ENCODE measurements around the gene OLFML2A.

OLFML2A gene

GRCh38 chr9:124788542-124789217 is 11.7 kb downstream of the OLFML2A start:
- no peak overlapping the region for H3K9ac ChIP-seq (ENCODE audit: low read depth, low read length)
- no peak overlapping the region for H3K4me3 ChIP-seq (ENCODE audit: low read depth, low read length)
- no peaks in the 10 kb centered on the region for H3K4me1 ChIP-seq (ENCODE audit: control insufficient read depth, insufficient read depth, low read length)
- H3K36me3 ChIP-seq (ENCODE audit: control insufficient read depth, insufficient read depth, low read length) = no peaks in the 10 kb centered on the region
- H3K27ac ChIP-seq (ENCODE audit: low read depth, low read length) = no peak overlapping the region
- H3K9me3 ChIP-seq (ENCODE audit: control insufficient read depth, insufficient read depth, low read length) = no peaks in the 10 kb centered on the region
- H3K27me3 ChIP-seq (ENCODE audit: control insufficient read depth, insufficient read depth, low read length) = no peaks in the 10 kb centered on the region

GRCh38 chr9:124789531-124789930 is 12.6 kb downstream of the OLFML2A start:
- no peaks in the 10 kb centered on the region for H3K36me3 ChIP-seq (ENCODE audit: control insufficient read depth, insufficient read depth, low read length)
- no peaks in the 10 kb centered on the region for H3K27me3 ChIP-seq (ENCODE audit: control insufficient read depth, insufficient read depth, low read length)
- no peak overlapping the region for H3K27ac ChIP-seq (ENCODE audit: low read depth, low read length)
- H3K9ac ChIP-seq (ENCODE audit: low read depth, low read length) = no peak overlapping the region
- no peaks in the 10 kb centered on the region for H3K4me1 ChIP-seq (ENCODE audit: control insufficient read depth, insufficient read depth, low read length)
- H3K4me3 ChIP-seq (ENCODE audit: low read depth, low read length) = no peak overlapping the region
- no peaks in the 10 kb centered on the region for H3K9me3 ChIP-seq (ENCODE audit: control insufficient read depth, insufficient read depth, low read length)

- no peaks in the 10 kb centered on the region for H3K9me3 ChIP-seq (ENCODE audit: control insufficient read depth, insufficient read depth, low read length)
- no peaks in the 10 kb centered on the region for H3K4me1 ChIP-seq (ENCODE audit: control insufficient read depth, insufficient read depth, low read length)
- H3K36me3 ChIP-seq (ENCODE audit: control insufficient read depth, insufficient read depth, low read length) = no peaks in the 10 kb centered on the region
- no peak overlapping the region for H3K27ac ChIP-seq (ENCODE audit: low read depth, low read length)
- H3K4me3 ChIP-seq (ENCODE audit: low read depth, low read length) = no peak overlapping the region
- H3K27me3 ChIP-seq (ENCODE audit: control insufficient read depth, insufficient read depth, low read length) = no peaks in the 10 kb centered on the region
- H3K9ac ChIP-seq (ENCODE audit: low read depth, low read length) = no peak overlapping the region
Measured at GRCh38 chr9:124790301-124790700, 13.4 kb downstream of the OLFML2A start.

GRCh38 chr9:124790801-124791505 is 14.0 kb downstream of the OLFML2A start:
- Histone ChIP-seq H3K27me3 (ENCODE audit: control insufficient read depth, insufficient read depth, low read length) (no peaks in the 10 kb centered on the region), H3K9me3 (ENCODE audit: control insufficient read depth, insufficient read depth, low read length) (no peaks in the 10 kb centered on the region), H3K4me3 (ENCODE audit: low read depth, low read length) (no peak overlapping the region), H3K36me3 (ENCODE audit: control insufficient read depth, insufficient read depth, low read length) (no peaks in the 10 kb centered on the region), H3K9ac (ENCODE audit: low read depth, low read length) (no peak overlapping the region), H3K4me1 (ENCODE audit: control insufficient read depth, insufficient read depth, low read length) (no peaks in the 10 kb centered on the region), H3K27ac (ENCODE audit: low read depth, low read length) (no peak overlapping the region)

GRCh38 chr9:124792257-124793014 is 15.5 kb downstream of the OLFML2A start:
- no peaks in the 10 kb centered on the region for H3K27me3 ChIP-seq (ENCODE audit: control insufficient read depth, insufficient read depth, low read length)
- H3K4me1 ChIP-seq (ENCODE audit: control insufficient read depth, insufficient read depth, low read length) = no peaks in the 10 kb centered on the region
- H3K9me3 ChIP-seq (ENCODE audit: control insufficient read depth, insufficient read depth, low read length) = no peaks in the 10 kb centered on the region
- no peaks in the 10 kb centered on the region for H3K36me3 ChIP-seq (ENCODE audit: control insufficient read depth, insufficient read depth, low read length)
- peak overlapping the region; percentile 61 for H3K27ac ChIP-seq (ENCODE audit: low read depth, low read length)
- H3K4me3 ChIP-seq (ENCODE audit: low read depth, low read length) = no peak overlapping the region
- no peak overlapping the region for H3K9ac ChIP-seq (ENCODE audit: low read depth, low read length)

GRCh38 chr9:124793015-124793541 is 16.1 kb downstream of the OLFML2A start:
- H3K4me3 ChIP-seq (ENCODE audit: low read depth, low read length) = no peak overlapping the region

GRCh38 chr9:124794902-124795491 is 18.1 kb downstream of the OLFML2A start:
- H3K27ac ChIP-seq (ENCODE audit: low read depth, low read length) = no peak overlapping the region
- no peaks in the 10 kb centered on the region for H3K27me3 ChIP-seq (ENCODE audit: control insufficient read depth, insufficient read depth, low read length)
- H3K36me3 ChIP-seq (ENCODE audit: control insufficient read depth, insufficient read depth, low read length) = no peaks in the 10 kb centered on the region
- no peak overlapping the region for H3K9ac ChIP-seq (ENCODE audit: low read depth, low read length)
- H3K9me3 ChIP-seq (ENCODE audit: control insufficient read depth, insufficient read depth, low read length) = no peaks in the 10 kb centered on the region
- no peak overlapping the region for H3K4me3 ChIP-seq (ENCODE audit: low read depth, low read length)
- H3K4me1 ChIP-seq (ENCODE audit: control insufficient read depth, insufficient read depth, low read length) = no peaks in the 10 kb centered on the region

More at GRCh38 chr9:124793015-124793541, 16.1 kb downstream of the OLFML2A start:
- Histone ChIP-seq H3K9me3 (ENCODE audit: control insufficient read depth, insufficient read depth, low read length) (no peaks in the 10 kb centered on the region), H3K9ac (ENCODE audit: low read depth, low read length) (no peak overlapping the region), H3K27me3 (ENCODE audit: control insufficient read depth, insufficient read depth, low read length) (no peaks in the 10 kb centered on the region), H3K4me1 (ENCODE audit: control insufficient read depth, insufficient read depth, low read length) (no peaks in the 10 kb centered on the region), H3K27ac (ENCODE audit: low read depth, low read length) (peak overlapping the region; percentile 61), H3K36me3 (ENCODE audit: control insufficient read depth, insufficient read depth, low read length) (no peaks in the 10 kb centered on the region)

GRCh38 chr9:124795881-124796431 is 19.0 kb downstream of the OLFML2A start:
- Histone ChIP-seq H3K9me3 (ENCODE audit: control insufficient read depth, insufficient read depth, low read length) (no peaks in the 10 kb centered on the region), H3K4me1 (ENCODE audit: control insufficient read depth, insufficient read depth, low read length) (no peaks in the 10 kb centered on the region), H3K27ac (ENCODE audit: low read depth, low read length) (no peak overlapping the region), H3K9ac (ENCODE audit: low read depth, low read length) (no peak overlapping the region), H3K4me3 (ENCODE audit: low read depth, low read length) (no peak overlapping the region), H3K27me3 (ENCODE audit: control insufficient read depth, insufficient read depth, low read length) (no peaks in the 10 kb centered on the region), H3K36me3 (ENCODE audit: control insufficient read depth, insufficient read depth, low read length) (no peaks in the 10 kb centered on the region)

- Histone ChIP-seq H3K9me3 (ENCODE audit: control insufficient read depth, insufficient read depth, low read length) (no peaks in the 10 kb centered on the region), H3K4me3 (ENCODE audit: low read depth, low read length) (no peak overlapping the region), H3K9ac (ENCODE audit: low read depth, low read length) (no peak overlapping the region), H3K27me3 (ENCODE audit: control insufficient read depth, insufficient read depth, low read length) (no peaks in the 10 kb centered on the region), H3K4me1 (ENCODE audit: control insufficient read depth, insufficient read depth, low read length) (no peaks in the 10 kb centered on the region), H3K36me3 (ENCODE audit: control insufficient read depth, insufficient read depth, low read length) (no peaks in the 10 kb centered on the region), H3K27ac (ENCODE audit: low read depth, low read length) (no peak overlapping the region)
Measured at GRCh38 chr9:124797343-124798103, 20.6 kb downstream of the OLFML2A start.

Measured in HUES48 (cell line).